ENCODE results near the gene CBLB. TPM values are rescaled to one million over a fixed set of nuclear protein-coding genes. Genes with fewer than 3 reads are reported as not detected.

The CBLB gene
- 10 to 100 TPM; 28.2 to 62.8 TPM for total RNA-seq

- H3K4me1 ChIP-seq (replicated peaks) = no peaks in the 10 kb centered on the region
- H3K36me3 ChIP-seq = no peaks in the 10 kb centered on the region
- under 1% methylated on average over 58 of the region's 68 CpGs for WGBS
- intact Hi-C loops (cut with DNase I) = loop anchor here (10.0 kb wide), 2 partner anchors 174 to 476 kb away; no protein-coding TSS in a partner anchor
- no peaks in the 10 kb centered on the region for H3K9me3 ChIP-seq
- DNase-seq (ENCODE audit: low spot score) = peak; percentile 92
- peak within 1 kb of the TSS; percentile 84 to 89 for H3K4me3 ChIP-seq
- TF ChIP-seq POLR2A (IDR thresholded peaks at IDR 0.05) (peak; percentile 84), POLR2AphosphoS5 (IDR thresholded peaks at IDR 0.05) (peak; percentile 80)
- TF ChIP-seq, protein P1, sequence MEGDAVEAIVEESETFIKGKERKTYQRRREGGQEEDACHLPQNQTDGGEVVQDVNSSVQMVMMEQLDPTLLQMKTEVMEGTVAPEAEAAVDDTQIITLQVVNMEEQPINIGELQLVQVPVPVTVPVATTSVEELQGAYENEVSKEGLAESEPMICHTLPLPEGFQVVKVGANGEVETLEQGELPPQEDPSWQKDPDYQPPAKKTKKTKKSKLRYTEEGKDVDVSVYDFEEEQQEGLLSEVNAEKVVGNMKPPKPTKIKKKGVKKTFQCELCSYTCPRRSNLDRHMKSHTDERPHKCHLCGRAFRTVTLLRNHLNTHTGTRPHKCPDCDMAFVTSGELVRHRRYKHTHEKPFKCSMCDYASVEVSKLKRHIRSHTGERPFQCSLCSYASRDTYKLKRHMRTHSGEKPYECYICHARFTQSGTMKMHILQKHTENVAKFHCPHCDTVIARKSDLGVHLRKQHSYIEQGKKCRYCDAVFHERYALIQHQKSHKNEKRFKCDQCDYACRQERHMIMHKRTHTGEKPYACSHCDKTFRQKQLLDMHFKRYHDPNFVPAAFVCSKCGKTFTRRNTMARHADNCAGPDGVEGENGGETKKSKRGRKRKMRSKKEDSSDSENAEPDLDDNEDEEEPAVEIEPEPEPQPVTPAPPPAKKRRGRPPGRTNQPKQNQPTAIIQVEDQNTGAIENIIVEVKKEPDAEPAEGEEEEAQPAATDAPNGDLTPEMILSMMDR (IDR thresholded peaks at IDR 0.05) = no peak
- H3K27me3 ChIP-seq (replicated peaks; ENCODE audit: insufficient read depth) = no peaks in the 10 kb centered on the region
- peak within 1 kb of the TSS; percentile 92 to 98 for H3K27ac ChIP-seq
Observed at GRCh38 chr3:105868742-105869530, at the start of gene CBLB. TSS of gene CBLB (minus strand) at chr3:105869012. CDS start at chr3:105867577, 1,435 bp downstream.

GRCh38 chr3:105916767-105917166 is 48.0 kb upstream of the CBLB start:
- Histone ChIP-seq H3K4me3 (no peak overlapping the region), H3K36me3 (no peaks in the 10 kb centered on the region), H3K27ac (no peak overlapping the region), H3K4me1 (replicated peaks) (no peaks in the 10 kb centered on the region), H3K9me3 (no peaks in the 10 kb centered on the region), H3K27me3 (replicated peaks; ENCODE audit: insufficient read depth) (no peaks in the 10 kb centered on the region)
- DNase-seq (ENCODE audit: low spot score) = no peak
- intact Hi-C loops (cut with DNase I) = no loop called here
- WGBS = 93% methylated on average over 2 of the region's 2 CpGs
- no peak for TF ChIP-seq POLR2AphosphoS5 (IDR thresholded peaks at IDR 0.05)
- TF ChIP-seq, protein P1 (IDR thresholded peaks at IDR 0.05) = no peak
- TF ChIP-seq POLR2A (IDR thresholded peaks at IDR 0.05) = no peak

GRCh38 chr3:105915524-105915923 is 46.7 kb upstream of the CBLB start:
- Histone ChIP-seq H3K9me3 (no peaks in the 10 kb centered on the region), H3K4me1 (replicated peaks) (no peaks in the 10 kb centered on the region), H3K27ac (no peak overlapping the region), H3K36me3 (no peaks in the 10 kb centered on the region), H3K27me3 (replicated peaks; ENCODE audit: insufficient read depth) (no peaks in the 10 kb centered on the region), H3K4me3 (no peak overlapping the region)
- WGBS = 100% methylated on average over 2 of the region's 2 CpGs
- TF ChIP-seq, protein P1 (IDR thresholded peaks at IDR 0.05) = no peak
- TF ChIP-seq POLR2A (IDR thresholded peaks at IDR 0.05) (no peak), POLR2AphosphoS5 (IDR thresholded peaks at IDR 0.05) (no peak)
- DNase-seq (ENCODE audit: low spot score) = no peak
- intact Hi-C loops (cut with DNase I) = no loop called here

- intact Hi-C loops (cut with DNase I) = no loop called here
- no peaks in the 10 kb centered on the region for H3K27me3 ChIP-seq (replicated peaks; ENCODE audit: insufficient read depth)
- H3K4me1 ChIP-seq (replicated peaks) = no peaks in the 10 kb centered on the region
- H3K27ac ChIP-seq = no peak overlapping the region
- no peaks in the 10 kb centered on the region for H3K36me3 ChIP-seq
- DNase-seq (ENCODE audit: low spot score) = no peak
- WGBS = 98% methylated on average over 7 of the region's 7 CpGs
- no peaks in the 10 kb centered on the region for H3K9me3 ChIP-seq
- no peak for TF ChIP-seq POLR2AphosphoS5 (IDR thresholded peaks at IDR 0.05)
- TF ChIP-seq, protein P1 (IDR thresholded peaks at IDR 0.05) = no peak
- no peak for TF ChIP-seq POLR2A (IDR thresholded peaks at IDR 0.05)
- H3K4me3 ChIP-seq = no peak overlapping the region
Observed at GRCh38 chr3:105913616-105914015, 44.8 kb upstream of the CBLB start.

DNA sequence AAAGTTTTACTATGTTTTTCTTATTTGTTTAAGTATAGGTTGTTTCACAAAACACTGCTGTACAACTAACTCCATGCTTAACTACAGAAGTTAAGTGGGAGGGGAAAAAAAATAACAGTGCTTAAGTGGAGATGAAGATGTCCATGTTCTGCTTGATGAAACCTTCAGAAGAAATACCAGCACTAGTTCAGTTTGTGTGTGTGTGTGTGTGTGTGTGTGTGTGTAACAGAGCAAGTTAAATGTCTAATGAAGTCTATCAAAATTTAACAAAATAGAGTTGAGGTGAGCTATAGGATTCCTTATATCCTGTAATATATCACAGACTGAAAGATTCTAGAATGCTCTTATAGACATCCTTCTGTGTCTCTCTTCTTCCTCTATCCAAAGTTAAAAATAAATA is 44.1 kb upstream of the CBLB start:
- Histone ChIP-seq H3K4me1 (replicated peaks) (no peaks in the 10 kb centered on the region), H3K27ac (no peak overlapping the region), H3K27me3 (replicated peaks; ENCODE audit: insufficient read depth) (no peaks in the 10 kb centered on the region), H3K4me3 (no peak overlapping the region), H3K36me3 (no peaks in the 10 kb centered on the region), H3K9me3 (no peaks in the 10 kb centered on the region)
- TF ChIP-seq, protein P1 (IDR thresholded peaks at IDR 0.05) = no peak
- TF ChIP-seq POLR2A (IDR thresholded peaks at IDR 0.05) = no peak
- DNase-seq (ENCODE audit: low spot score) = no peak
- intact Hi-C loops (cut with DNase I) = no loop called here

Data from prostate gland (tissue), 2 donors.